A549 treated with CORT108297 at 1 μM for 4 hours (cell line): ENCODE data around the gene BMP2K. TPM values are rescaled to one million over a fixed set of nuclear protein-coding genes. Genes with fewer than 3 reads are reported as not detected.

Source experiments
- total RNA-seq: library from RNA; stranded (reverse); fragments of 200-300 nt; extraction: Qiagen RNA extraction; gene quantifications from 5 replicates; pipeline ENCODE4 v1.2.3, GENCODE V29; 2022

BMP2K gene
- total RNA-seq = 9.2 to 11.9 TPM (median 11.4 TPM) in 5 replicates

GRCh38 chr4:78776079-78776728, at the start of gene BMP2K:
TSS of gene BMP2K (plus strand) at chr4:78776350. CDS start at chr4:78776544, 194 bp downstream.

GRCh38 chr4:78938868-78939666, 162.9 kb downstream of the BMP2K start, which contains the start of gene PAQR3:
TSS of gene PAQR3 (minus strand) at chr4:78939438. CDS start at chr4:78939224, 214 bp downstream.

Other genes starting within 250 kb of the BMP2K start
- gene ANXA3, start 224.6 kb upstream of the BMP2K start, total RNA-seq = 53.7 to 73.0 TPM (median 55.3 TPM) in 5 replicates
- 7.9 to 10.1 TPM (median 8.9 TPM) in 5 replicates for gene PAQR3, start 163.1 kb downstream of the BMP2K start, total RNA-seq